MM.1S (cell line): ENCODE results near the gene PRL.

Experiments used
- DNase-seq: peaks from one replicate; pipeline ENCODE4 v3.0.0-alpha.2; 2015
- H2AFZ ChIP-seq: fragments of 300-600 bp; sonication (generic); 2 replicates; pipeline ENCODE4 v1.6.0; 2016; ENCODE audit warnings: antibody characterized with exemption, low read length
- H3F3A ChIP-seq: fragments of 300-600 bp; sonication (generic); 2 replicates; pipeline ENCODE4 v1.6.1; 2016; ENCODE audit warnings: mild to moderate bottlenecking, antibody characterized with exemption, low read length, moderate library complexity, mixed read lengths; ENCODE audit not compliant: insufficient read depth
- H3K27ac ChIP-seq: fragments of 300-600 bp; sonication (generic); 2 replicates; pipeline ENCODE4 v1.5.1; 2016; ENCODE audit warnings: mild to moderate bottlenecking, low read length
- H3K27me3 ChIP-seq: fragments of 300-600 bp; sonication (generic); replicated peaks from 2 replicates; pipeline ENCODE4 v1.6.0; 2016; ENCODE audit warnings: low read length; ENCODE audit not compliant: insufficient read depth
- H3K36me3 ChIP-seq: fragments of 300-600 bp; sonication (generic); replicated peaks from 2 replicates; pipeline ENCODE4 v1.6.1; 2016; ENCODE audit warnings: mild to moderate bottlenecking, low read length, mixed read lengths; ENCODE audit not compliant: insufficient read depth
- H3K4me1 ChIP-seq: fragments of 300-600 bp; sonication (generic); 2 replicates; pipeline ENCODE4 v1.6.1; 2016; ENCODE audit warnings: low read length, mixed read lengths
- H3K4me2 ChIP-seq: fragments of 300-600 bp; sonication (generic); 2 replicates; pipeline ENCODE4 v1.6.0; 2016; ENCODE audit warnings: low read depth, low read length
- H3K4me3 ChIP-seq: fragments of 300-600 bp; sonication (generic); 2 replicates; pipeline ENCODE4 v1.5.1; 2016; ENCODE audit warnings: low read length, mixed read lengths
- H3K79me2 ChIP-seq: fragments of 300-600 bp; sonication (generic); 2 replicates; pipeline ENCODE4 v1.6.1; 2016; ENCODE audit warnings: mixed run types, low read length, mixed read lengths
- H3K9ac ChIP-seq: fragments of 300-600 bp; sonication (generic); 2 replicates; pipeline ENCODE4 v1.6.1; 2016; ENCODE audit warnings: low read length, mixed read lengths
- H3K9me2 ChIP-seq: fragments of 300-600 bp; sonication (generic); replicated peaks from 2 replicates; pipeline ENCODE4 v1.6.1; 2016; ENCODE audit warnings: mild to moderate bottlenecking, low read length, mixed read lengths; ENCODE audit not compliant: insufficient read depth
- H3K9me3 ChIP-seq: fragments of 300-600 bp; sonication (generic); replicated peaks from 2 replicates; pipeline ENCODE4 v1.6.1; 2016; ENCODE audit warnings: mild to moderate bottlenecking, low read length, mixed read lengths; ENCODE audit not compliant: insufficient read depth
- H4K20me1 ChIP-seq: fragments of 300-600 bp; sonication (generic); 2 replicates; pipeline ENCODE4 v1.6.1; 2016; ENCODE audit warnings: mild to moderate bottlenecking, low read length, moderate library complexity, mixed read lengths; ENCODE audit not compliant: insufficient read depth
- EZH2 ChIP-seq: fragments of 300-600 bp; sonication (generic); optimal IDR thresholded peaks from 2 replicates; pipeline ENCODE3; 2017; ENCODE audit warnings: low read depth, mild to moderate bottlenecking, antibody characterized with exemption, low read length, mixed read lengths
- EZH2phosphoT487 ChIP-seq: fragments of 300-600 bp; sonication (generic); IDR thresholded peaks from 2 replicates; pipeline ENCODE4 v1.6.1; 2018; ENCODE audit warnings: antibody characterized with exemption, low read length
- TF ChIP-seq, protein P1 (sequence below): fragments of 300-600 bp; sonication (generic); IDR thresholded peaks from 2 replicates; pipeline ENCODE4 v1.5.1; 2016; ENCODE audit warnings: antibody characterized with exemption, low read length, mixed read lengths

PRL gene

DNA sequence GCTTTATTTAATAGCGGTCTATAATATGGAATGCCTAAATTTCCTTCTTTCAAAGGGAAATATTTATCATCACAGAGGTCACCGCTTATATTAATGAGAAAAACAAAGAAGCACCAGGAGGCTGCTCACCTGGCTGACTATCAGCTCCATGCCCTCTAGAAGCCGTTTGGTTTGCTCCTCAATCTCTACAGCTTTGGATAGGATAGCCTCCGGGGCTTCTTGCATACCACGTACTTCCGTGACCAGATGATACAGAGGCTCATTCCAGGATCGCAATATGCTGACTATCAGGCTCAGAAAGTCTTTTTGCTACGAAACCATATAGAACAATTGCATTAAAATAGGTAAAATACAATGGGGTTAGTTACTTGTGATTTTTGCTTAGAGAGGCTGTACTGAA lies 6.8 kb downstream of the PRL start:
- H2AFZ ChIP-seq: no peak overlapping the region
- H3K4me1 ChIP-seq: no peaks in the 10 kb centered on the region
- H3K27me3 ChIP-seq: no peaks in the 10 kb centered on the region
- no peaks in the 10 kb centered on the region for H4K20me1 ChIP-seq
- H3F3A ChIP-seq: no peaks in the 10 kb centered on the region
- no peak overlapping the region for H3K4me2 ChIP-seq
- H3K4me3 ChIP-seq: no peak overlapping the region
- no peak for DNase-seq
- no peaks in the 10 kb centered on the region for H3K79me2 ChIP-seq
- H3K27ac ChIP-seq: no peak overlapping the region
- no peaks in the 10 kb centered on the region for H3K9me2 ChIP-seq
- no peaks in the 10 kb centered on the region for H3K9me3 ChIP-seq
- no peak overlapping the region for H3K9ac ChIP-seq
- H3K36me3 ChIP-seq: no peaks in the 10 kb centered on the region
- TF ChIP-seq EZH2phosphoT487: no peak
- TF ChIP-seq, protein P1, sequence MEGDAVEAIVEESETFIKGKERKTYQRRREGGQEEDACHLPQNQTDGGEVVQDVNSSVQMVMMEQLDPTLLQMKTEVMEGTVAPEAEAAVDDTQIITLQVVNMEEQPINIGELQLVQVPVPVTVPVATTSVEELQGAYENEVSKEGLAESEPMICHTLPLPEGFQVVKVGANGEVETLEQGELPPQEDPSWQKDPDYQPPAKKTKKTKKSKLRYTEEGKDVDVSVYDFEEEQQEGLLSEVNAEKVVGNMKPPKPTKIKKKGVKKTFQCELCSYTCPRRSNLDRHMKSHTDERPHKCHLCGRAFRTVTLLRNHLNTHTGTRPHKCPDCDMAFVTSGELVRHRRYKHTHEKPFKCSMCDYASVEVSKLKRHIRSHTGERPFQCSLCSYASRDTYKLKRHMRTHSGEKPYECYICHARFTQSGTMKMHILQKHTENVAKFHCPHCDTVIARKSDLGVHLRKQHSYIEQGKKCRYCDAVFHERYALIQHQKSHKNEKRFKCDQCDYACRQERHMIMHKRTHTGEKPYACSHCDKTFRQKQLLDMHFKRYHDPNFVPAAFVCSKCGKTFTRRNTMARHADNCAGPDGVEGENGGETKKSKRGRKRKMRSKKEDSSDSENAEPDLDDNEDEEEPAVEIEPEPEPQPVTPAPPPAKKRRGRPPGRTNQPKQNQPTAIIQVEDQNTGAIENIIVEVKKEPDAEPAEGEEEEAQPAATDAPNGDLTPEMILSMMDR: no peak
- TF ChIP-seq EZH2: no peak

- Histone ChIP-seq H3K4me1 (no peaks in the 10 kb centered on the region), H3K27me3 (no peaks in the 10 kb centered on the region), H4K20me1 (no peaks in the 10 kb centered on the region), H3F3A (no peaks in the 10 kb centered on the region), H3K27ac (no peak overlapping the region), H3K9me2 (no peaks in the 10 kb centered on the region), H3K9ac (no peak overlapping the region), H3K36me3 (no peaks in the 10 kb centered on the region), H3K9me3 (no peaks in the 10 kb centered on the region), H3K79me2 (no peaks in the 10 kb centered on the region), H3K4me2 (no peak overlapping the region), H3K4me3 (no peak overlapping the region), H2AFZ (no peak overlapping the region)
- DNase-seq: no peak
- TF ChIP-seq EZH2phosphoT487 (no peak), EZH2 (no peak)
- TF ChIP-seq, protein P1: no peak
Observed at GRCh38 chr6:22288721-22289120, 8.1 kb downstream of the PRL start.

DNA sequence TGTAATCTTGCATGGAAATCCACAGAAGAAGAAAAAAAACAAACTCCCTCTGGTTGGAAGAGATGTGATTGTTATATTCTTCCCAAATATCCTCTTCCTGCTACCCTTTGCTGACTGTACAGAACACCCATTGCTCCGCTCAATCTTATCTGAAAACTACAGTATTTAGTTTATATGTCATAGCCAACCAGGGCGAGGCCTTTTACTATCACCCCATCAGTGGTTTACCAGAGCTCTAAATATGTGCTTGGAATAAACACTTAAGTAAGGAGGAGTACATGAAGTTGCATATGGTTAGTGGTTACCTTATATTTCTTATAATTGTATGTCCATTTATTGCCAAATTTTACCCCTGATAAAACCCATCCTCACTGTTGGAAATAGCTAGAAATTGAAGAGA lies 12.2 kb downstream of the PRL start:
- DNase-seq: no peak
- no peaks in the 10 kb centered on the region for H3K36me3 ChIP-seq
- TF ChIP-seq EZH2: no peak
- no peak for TF ChIP-seq EZH2phosphoT487
- TF ChIP-seq, protein P1: no peak
- no peak overlapping the region for H3K27ac ChIP-seq
- no peak overlapping the region for H3K4me2 ChIP-seq
- no peaks in the 10 kb centered on the region for H3K9me2 ChIP-seq
- no peaks in the 10 kb centered on the region for H4K20me1 ChIP-seq
- H3K9ac ChIP-seq: no peak overlapping the region
- H3K27me3 ChIP-seq: no peaks in the 10 kb centered on the region
- peaks cover 6% of the 10 kb centered on the region for H3K4me1 ChIP-seq
- H3K4me3 ChIP-seq: no peak overlapping the region
- no peaks in the 10 kb centered on the region for H3K79me2 ChIP-seq
- no peaks in the 10 kb centered on the region for H3F3A ChIP-seq
- H2AFZ ChIP-seq: no peak overlapping the region
- no peaks in the 10 kb centered on the region for H3K9me3 ChIP-seq
